IMR-90 (cell line): ENCODE measurements around the gene PAPPA. TPM values are rescaled to one million over a fixed set of nuclear protein-coding genes. Genes with fewer than 3 reads are reported as not detected.

Experiments
- CEBPB ChIP-seq: IDR thresholded peaks from 2 replicates; pipeline ENCODE4 v1.6.1; 2012; ENCODE audit warnings: low read depth, low read length, improper control_type of control experiment
- CHD1 ChIP-seq: IDR thresholded peaks from 2 replicates; pipeline ENCODE4 v1.6.1; 2012; ENCODE audit warnings: low read depth, low read length, improper control_type of control experiment
- FOS ChIP-seq: fragments of 150-350 bp; IDR thresholded peaks from 2 replicates; pipeline ENCODE4 v1.6.1; 2016; ENCODE audit warnings: low read depth, low read length
- MAFK ChIP-seq: IDR thresholded peaks from 2 replicates; pipeline ENCODE4 v1.6.1; 2012; ENCODE audit warnings: low read depth, low read length, improper control_type of control experiment
- NFE2L2 ChIP-seq: fragments of 150-350 bp; IDR thresholded peaks from 2 replicates; pipeline ENCODE4 v1.6.1; 2016; ENCODE audit warnings: low read depth, mild to moderate bottlenecking, low read length
- RAD21 ChIP-seq: IDR thresholded peaks from 2 replicates; pipeline ENCODE4 v1.6.1; 2012; ENCODE audit warnings: low read length, improper control_type of control experiment
- polyA plus RNA-seq, 3 experiments: library from polyadenylated mRNA; depleted of rRNA; stranded (reverse); fragments of >200 nt; gene quantifications; 2 replicates each; pipeline ENCODE4 v1.2.3, GENCODE V29; 2012; ENCODE audit warnings: low replicate concordance in 1 of 3
- total RNA-seq: library from RNA; depleted of rRNA; stranded (reverse); fragments of >200 nt; gene quantifications from 2 replicates; pipeline ENCODE4 v1.2.3, GENCODE V29; 2012
- TF ChIP-seq, protein P1 (sequence below): conservative IDR thresholded peaks from 2 replicates; pipeline ENCODE4 v1.5.1; 2012; ENCODE audit warnings: mild to moderate bottlenecking, low read depth, low read length, improper control_type of control experiment

Gene PAPPA
- total and polyA plus RNA-seq, 2 of the 4 experiments (the other 2 are of a cell fraction), result 8.3 to 12.4 TPM

DNA sequence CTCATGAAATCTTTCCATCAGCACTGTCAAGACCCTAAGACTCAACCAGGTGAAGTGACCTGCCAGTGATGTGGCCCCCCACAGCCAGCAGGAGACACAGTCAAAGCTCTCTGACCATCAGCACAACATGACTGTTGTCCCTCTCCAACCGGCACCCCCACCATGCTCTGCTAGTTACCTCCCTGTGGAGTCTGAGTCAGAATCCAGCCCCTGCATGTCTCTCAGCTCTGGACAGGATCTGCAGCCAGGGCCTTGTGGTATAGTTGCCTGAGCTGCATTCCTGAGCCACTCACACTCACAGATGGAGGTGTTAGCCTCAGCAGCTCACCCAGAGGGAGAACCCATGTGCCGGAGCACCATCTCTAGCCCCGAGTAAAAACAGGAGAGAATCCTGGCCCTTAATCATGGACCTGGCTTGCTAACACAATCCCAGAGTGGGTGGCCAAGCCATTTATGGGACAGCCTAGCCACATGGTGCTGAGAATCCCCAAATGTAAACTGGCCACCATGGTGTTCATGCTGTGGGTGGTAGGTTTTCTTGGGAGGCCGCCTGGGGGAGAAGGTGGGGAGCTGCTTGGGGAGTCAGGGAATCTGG is 237.8 kb downstream of the PAPPA start (continued):
- TF ChIP-seq, protein P1, sequence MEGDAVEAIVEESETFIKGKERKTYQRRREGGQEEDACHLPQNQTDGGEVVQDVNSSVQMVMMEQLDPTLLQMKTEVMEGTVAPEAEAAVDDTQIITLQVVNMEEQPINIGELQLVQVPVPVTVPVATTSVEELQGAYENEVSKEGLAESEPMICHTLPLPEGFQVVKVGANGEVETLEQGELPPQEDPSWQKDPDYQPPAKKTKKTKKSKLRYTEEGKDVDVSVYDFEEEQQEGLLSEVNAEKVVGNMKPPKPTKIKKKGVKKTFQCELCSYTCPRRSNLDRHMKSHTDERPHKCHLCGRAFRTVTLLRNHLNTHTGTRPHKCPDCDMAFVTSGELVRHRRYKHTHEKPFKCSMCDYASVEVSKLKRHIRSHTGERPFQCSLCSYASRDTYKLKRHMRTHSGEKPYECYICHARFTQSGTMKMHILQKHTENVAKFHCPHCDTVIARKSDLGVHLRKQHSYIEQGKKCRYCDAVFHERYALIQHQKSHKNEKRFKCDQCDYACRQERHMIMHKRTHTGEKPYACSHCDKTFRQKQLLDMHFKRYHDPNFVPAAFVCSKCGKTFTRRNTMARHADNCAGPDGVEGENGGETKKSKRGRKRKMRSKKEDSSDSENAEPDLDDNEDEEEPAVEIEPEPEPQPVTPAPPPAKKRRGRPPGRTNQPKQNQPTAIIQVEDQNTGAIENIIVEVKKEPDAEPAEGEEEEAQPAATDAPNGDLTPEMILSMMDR, result no peak
- peak; percentile 4; the same call in 1 of the 2 replicates for TF ChIP-seq FOS
- TF ChIP-seq MAFK, result no peak
- no peak for TF ChIP-seq NFE2L2
- TF ChIP-seq CEBPB, result no peak
- no peak for TF ChIP-seq RAD21
- no peak for TF ChIP-seq CHD1
